Coronary artery (tissue), 2 donors: Measurements from ENCODE around the gene PLXNA2.

Source experiments
- DNase-seq: peaks from one replicate; pipeline ENCODE4 v3.0.0-alpha.2; 2017; ENCODE audit warnings: low spot score
- H3K27ac ChIP-seq, 2 donors: fragments of 200-600 bp; sonication (generic); one replicate each; pipeline ENCODE4 v1.5.1; 2016 to 2019
- H3K4me3 ChIP-seq: fragments of 200-600 bp; sonication (generic); 2 replicates; pipeline ENCODE4 v1.5.1; 2016; ENCODE audit warnings: mild to moderate bottlenecking, moderate library complexity
- TF ChIP-seq, protein P1 (sequence below): fragments of 200-600 bp; sonication (generic); IDR thresholded peaks from one replicate; pipeline ENCODE4 v1.5.1; 2019; ENCODE audit warnings: antibody characterized with exemption

Gene PLXNA2

DNA sequence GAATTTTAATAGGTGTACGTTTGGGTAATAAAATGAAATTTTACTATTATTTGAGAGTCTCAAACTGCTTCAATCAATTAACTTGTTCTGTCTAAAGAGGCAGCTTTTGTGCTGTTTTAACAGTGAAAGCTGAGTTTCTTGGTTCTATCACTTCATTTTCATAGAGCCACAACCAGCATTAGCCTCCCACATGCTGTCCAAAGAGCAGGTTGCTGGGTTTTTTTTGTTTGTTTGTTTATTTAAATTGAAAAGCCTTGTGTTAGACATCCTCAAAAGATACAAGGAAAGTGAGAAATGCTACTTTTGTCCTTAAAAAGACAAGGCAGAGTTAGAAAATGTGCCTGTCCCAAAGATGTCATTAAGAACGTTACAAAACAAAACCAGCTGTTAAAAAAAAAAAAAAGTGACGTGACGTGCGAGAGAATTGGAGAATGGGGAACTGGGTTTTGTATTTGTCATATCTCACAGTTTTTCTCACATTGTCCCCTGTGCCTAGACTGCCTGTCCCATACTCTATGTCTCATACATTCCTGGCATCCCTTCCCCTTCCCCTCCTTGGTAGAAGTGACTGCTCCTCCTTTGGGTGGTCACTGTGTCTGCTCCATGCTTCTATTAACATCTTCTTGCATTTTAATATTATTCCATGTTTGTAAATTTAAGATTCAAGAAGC, 270.2 kb downstream of the PLXNA2 start:
- Histone ChIP-seq H3K4me3 (no peak overlapping the region), H3K27ac (no peak overlapping the region)
- DNase-seq, result no peak
- TF ChIP-seq, protein P1, sequence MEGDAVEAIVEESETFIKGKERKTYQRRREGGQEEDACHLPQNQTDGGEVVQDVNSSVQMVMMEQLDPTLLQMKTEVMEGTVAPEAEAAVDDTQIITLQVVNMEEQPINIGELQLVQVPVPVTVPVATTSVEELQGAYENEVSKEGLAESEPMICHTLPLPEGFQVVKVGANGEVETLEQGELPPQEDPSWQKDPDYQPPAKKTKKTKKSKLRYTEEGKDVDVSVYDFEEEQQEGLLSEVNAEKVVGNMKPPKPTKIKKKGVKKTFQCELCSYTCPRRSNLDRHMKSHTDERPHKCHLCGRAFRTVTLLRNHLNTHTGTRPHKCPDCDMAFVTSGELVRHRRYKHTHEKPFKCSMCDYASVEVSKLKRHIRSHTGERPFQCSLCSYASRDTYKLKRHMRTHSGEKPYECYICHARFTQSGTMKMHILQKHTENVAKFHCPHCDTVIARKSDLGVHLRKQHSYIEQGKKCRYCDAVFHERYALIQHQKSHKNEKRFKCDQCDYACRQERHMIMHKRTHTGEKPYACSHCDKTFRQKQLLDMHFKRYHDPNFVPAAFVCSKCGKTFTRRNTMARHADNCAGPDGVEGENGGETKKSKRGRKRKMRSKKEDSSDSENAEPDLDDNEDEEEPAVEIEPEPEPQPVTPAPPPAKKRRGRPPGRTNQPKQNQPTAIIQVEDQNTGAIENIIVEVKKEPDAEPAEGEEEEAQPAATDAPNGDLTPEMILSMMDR, result no peak

DNA sequence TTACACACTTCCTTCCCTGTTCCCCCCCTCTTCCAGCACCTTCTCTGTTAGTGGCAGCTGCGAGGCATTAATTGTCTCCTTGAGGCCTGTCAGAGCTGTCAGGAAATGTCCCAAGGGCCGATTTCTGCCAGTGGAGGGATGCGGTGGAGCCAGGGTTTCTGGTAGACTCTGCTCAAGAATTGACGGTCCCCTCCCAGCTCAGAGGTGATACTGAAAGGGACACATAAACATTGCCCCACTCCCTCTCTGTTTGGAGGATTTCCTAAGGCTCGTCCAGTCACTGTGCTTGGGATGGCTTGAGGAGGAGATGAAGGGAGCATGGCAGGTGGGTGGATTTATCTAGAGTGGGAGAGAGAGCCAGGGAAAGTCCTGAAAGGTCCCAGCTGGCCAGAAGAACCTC, 271.8 kb downstream of the PLXNA2 start:
- no peak overlapping the region for H3K27ac ChIP-seq
- DNase-seq, result no peak

More for the DNA sequence above, 271.8 kb downstream of the PLXNA2 start:
- no peak overlapping the region for H3K4me3 ChIP-seq
- TF ChIP-seq, protein P1, result no peak
